GM08714 (cell line): ENCODE data around the gene TAOK3.
"Not testable (repeated sequence)": the region's sequence is repeated elsewhere in the genome, so short reads cannot be mapped to it uniquely, and the experiment has no call there.

Experiments used
- H3K4me3 ChIP-seq: fragments of 200-500 bp; sonication (Bioruptor generic); 2 replicates; pipeline ENCODE4 v1.5.1; 2014; ENCODE audit warnings: mild to moderate bottlenecking, low read length, inconsistent platforms
- ZNF274 ChIP-seq: IDR thresholded peaks from 2 replicates; pipeline ENCODE4 v1.6.1; 2012; ENCODE audit warnings: mild to moderate bottlenecking, low read depth, low read length

Gene TAOK3

GRCh38 chr12:118148287-118148686 lies 224.4 kb downstream of the TAOK3 start:
- no peak overlapping the region for H3K4me3 ChIP-seq
- TF ChIP-seq ZNF274, result no peak

- no peak overlapping the region for H3K4me3 ChIP-seq
- TF ChIP-seq ZNF274, result no peak
These were observed 226.9 kb downstream of the TAOK3 start for GRCh38 chr12:118145798-118146156.

DNA sequence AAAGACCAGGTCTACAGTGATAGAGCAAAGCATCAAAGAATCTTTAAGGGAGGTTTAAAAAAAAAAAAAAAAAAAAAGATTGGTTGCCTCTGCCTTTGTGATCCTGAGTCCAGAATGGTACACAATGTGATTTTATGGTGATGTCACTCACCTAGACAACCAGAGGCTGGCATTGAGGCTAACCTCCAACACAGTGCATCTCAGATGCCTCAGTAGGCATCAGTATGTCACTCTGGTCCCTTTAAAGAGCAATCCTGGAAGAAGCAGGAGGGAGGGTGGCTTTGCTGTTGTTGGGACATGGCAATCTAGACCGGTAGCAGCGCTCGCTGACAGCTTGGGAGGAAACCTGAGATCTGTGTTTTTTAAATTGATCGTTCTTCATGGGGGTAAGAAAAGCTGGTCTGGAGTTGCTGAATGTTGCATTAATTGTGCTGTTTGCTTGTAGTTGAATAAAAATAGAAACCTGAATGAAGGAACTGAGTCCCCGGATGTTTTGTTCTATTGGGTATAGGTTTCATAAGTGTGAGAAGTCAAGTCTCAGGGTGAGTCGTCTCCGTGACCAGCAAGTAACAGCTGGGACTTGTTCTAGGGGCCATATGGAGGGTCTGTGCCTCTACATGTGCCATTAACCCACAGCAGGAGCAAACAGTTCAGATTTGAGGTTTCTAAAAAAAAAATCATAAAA lies 227.5 kb downstream of the TAOK3 start:
- no peak for TF ChIP-seq ZNF274

GRCh38 chr12:118144499-118144898 lies 228.2 kb downstream of the TAOK3 start:
- H3K4me3 ChIP-seq, result no peak overlapping the region
- no peak for TF ChIP-seq ZNF274

More for the DNA sequence above, 227.5 kb downstream of the TAOK3 start:
- H3K4me3 ChIP-seq, result no peak overlapping the region

- H3K4me3 ChIP-seq, result no peak overlapping the region
- no peak for TF ChIP-seq ZNF274
These were observed 231.9 kb downstream of the TAOK3 start for GRCh38 chr12:118140825-118141224.

DNA sequence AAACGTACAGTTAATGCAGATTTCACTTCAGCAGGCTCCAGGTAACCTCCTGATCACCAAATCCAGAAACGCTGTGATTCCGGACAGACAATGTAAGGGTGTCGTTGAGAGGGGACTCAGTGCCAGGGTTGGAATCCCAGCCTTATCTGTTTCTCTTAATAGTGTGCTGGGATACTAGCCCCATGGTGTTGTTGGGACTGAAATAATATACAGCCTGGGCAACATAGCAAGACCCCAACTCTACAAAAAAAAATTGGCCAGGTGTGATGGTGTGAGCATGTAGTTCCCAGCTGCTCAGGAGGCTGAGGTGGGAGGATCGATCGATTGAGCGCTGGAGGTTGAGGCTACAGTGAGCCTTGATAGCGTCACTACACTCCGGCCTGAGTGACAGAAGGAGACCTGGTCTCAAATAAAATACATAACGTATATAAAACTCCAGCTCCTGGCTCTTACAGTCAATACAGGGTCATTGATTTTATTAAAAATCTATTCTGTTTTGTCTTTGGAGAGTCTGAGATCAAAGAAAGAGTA lies 235.5 kb downstream of the TAOK3 start:
- TF ChIP-seq ZNF274, result no peak
- H3K4me3 ChIP-seq, result peak overlapping the region; percentile 73

- no peak for TF ChIP-seq ZNF274
- H3K4me3 ChIP-seq, result peak overlapping the region; percentile 73
These were observed 236.1 kb downstream of the TAOK3 start for GRCh38 chr12:118136559-118137003.

DNA sequence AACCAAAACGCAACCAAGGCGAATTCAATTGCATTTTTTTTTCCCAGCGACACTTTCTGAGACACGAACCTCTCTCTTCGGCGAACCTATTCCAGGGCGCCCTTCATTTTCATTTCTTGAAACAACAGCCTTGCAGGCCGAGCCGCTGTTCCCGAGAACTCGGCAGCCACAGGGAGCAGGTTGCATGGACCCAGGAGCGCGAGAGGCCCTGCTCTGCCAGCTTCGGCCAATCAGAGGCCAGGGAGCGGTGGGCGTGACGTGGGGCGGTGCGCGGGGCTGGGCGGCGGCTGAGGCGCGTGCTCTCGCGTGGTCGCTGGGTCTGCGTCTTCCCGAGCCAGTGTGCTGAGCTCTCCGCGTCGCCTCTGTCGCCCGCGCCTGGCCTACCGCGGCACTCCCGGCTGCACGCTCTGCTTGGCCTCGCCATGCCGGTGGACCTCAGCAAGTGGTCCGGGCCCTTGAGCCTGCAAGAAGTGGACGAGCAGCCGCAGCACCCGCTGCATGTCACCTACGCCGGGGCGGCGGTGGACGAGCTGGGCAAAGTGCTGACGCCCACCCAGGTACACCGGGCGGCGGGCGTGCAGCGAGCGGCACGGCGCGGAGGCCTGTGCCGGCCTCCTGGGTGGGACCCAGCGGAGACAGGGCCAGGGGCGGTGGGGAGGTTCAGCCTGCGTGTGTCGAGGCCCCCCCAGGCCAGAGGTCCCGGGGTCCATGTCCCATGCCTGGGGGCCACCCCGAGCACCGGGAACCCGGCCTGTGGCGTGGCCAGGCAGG lies 236.7 kb downstream of the TAOK3 start, which contains the start of gene PEBP1:
PEBP1 (plus strand) TSS at position 337 of the 771 bp plus-strand sequence; CDS start at position 423, 86 bp downstream.
- H3K4me3 ChIP-seq, result peak within 1 kb of the TSS; percentile 73
- TF ChIP-seq ZNF274, result no peak

- not testable (repeated sequence) for H3K4me3 ChIP-seq
These were observed 243.3 kb downstream of the TAOK3 start for GRCh38 chr12:118129436-118129835.

DNA sequence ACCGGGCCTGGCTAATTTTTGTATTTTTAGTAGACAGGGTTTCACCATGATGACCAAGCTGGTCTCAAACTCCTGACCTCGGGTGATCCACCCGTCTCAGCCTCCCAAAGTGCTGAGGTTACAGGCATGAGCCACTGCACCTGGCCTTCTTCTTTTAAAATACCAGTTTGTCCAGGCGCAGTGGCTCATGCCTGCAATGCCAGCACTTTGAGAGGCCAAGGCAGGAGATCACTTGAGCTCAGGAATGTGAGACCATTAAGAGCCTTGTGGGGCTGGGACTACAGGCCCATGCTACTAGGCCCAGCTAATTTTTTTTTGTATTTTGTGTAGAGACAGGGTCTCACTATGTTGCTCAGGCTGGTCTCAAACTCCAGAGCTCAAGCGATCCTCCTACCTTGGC lies 244.8 kb downstream of the TAOK3 start:
- TF ChIP-seq ZNF274, result no peak

GRCh38 chr12:118126119-118126757 lies 246.5 kb downstream of the TAOK3 start:
- no peak overlapping the region for H3K4me3 ChIP-seq
- no peak for TF ChIP-seq ZNF274

More for the DNA sequence above, 244.8 kb downstream of the TAOK3 start:
- H3K4me3 ChIP-seq, result no peak overlapping the region

- H3K4me3 ChIP-seq, result no peak overlapping the region
- TF ChIP-seq ZNF274, result no peak
These were observed 247.0 kb downstream of the TAOK3 start for GRCh38 chr12:118125743-118126118.

- no peak overlapping the region for H3K4me3 ChIP-seq
- TF ChIP-seq ZNF274, result no peak
These were observed 248.3 kb downstream of the TAOK3 start for GRCh38 chr12:118124333-118124874.

DNA sequence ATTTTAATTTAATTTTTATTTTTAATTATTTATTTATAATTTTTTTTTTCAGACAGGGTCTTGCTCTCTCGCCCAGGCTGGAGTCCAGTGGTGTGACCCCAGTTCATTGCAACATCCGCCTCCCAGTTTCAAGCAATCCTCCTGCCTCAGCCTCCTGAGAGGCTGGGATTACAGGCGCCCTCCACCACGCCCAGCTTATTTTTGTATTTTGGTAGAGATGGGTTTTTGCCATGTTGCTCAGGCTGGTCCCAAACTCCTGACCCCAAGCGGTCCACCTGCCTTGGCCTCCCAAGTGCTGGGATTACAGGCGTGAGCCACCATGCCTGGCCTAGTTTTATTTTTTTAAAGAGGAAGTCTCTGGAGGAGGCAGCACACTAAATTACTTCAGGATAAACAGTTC lies 250.4 kb downstream of the TAOK3 start:
- TF ChIP-seq ZNF274, result no peak
- no peak overlapping the region for H3K4me3 ChIP-seq
